ENCODE data around the gene NPBWR2.

- TF ChIP-seq POLR2AphosphoS5 (IDR thresholded peaks at IDR 0.05): no peak
- TF ChIP-seq, protein P1, sequence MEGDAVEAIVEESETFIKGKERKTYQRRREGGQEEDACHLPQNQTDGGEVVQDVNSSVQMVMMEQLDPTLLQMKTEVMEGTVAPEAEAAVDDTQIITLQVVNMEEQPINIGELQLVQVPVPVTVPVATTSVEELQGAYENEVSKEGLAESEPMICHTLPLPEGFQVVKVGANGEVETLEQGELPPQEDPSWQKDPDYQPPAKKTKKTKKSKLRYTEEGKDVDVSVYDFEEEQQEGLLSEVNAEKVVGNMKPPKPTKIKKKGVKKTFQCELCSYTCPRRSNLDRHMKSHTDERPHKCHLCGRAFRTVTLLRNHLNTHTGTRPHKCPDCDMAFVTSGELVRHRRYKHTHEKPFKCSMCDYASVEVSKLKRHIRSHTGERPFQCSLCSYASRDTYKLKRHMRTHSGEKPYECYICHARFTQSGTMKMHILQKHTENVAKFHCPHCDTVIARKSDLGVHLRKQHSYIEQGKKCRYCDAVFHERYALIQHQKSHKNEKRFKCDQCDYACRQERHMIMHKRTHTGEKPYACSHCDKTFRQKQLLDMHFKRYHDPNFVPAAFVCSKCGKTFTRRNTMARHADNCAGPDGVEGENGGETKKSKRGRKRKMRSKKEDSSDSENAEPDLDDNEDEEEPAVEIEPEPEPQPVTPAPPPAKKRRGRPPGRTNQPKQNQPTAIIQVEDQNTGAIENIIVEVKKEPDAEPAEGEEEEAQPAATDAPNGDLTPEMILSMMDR (IDR thresholded peaks at IDR 0.05): no peak
- TF ChIP-seq POLR2A (IDR thresholded peaks at IDR 0.05): no peak
Observed at GRCh38 chr20:64079273-64080012, 27.9 kb downstream of the NPBWR2 start, which contains the start of gene RGS19.

Measured in transverse colon (tissue), 4 donors.